Left ventricle myocardium superior (tissue), 1 donor: Measurements from ENCODE around the gene PPP1R15B. TPM values are rescaled to one million over a fixed set of nuclear protein-coding genes. Genes with fewer than 3 reads are reported as not detected.

Experiments used
- ATAC-seq: fragments of 200-7000 bp; cut with Tn5 transposase; one replicate; pipeline ENCODE4 v1.9.1; 2020; ENCODE audit warnings: mild to moderate bottlenecking, moderate library complexity
- DNase-seq: peaks from one replicate; pipeline ENCODE4 v3.0.0-alpha.2; 2020
- intact Hi-C: fragments of 100-400 bp; cut with micrococcal nuclease; formaldehyde crosslinking; loops from one replicate; pipeline ENCODE4 v1.11.0; 2022
- total RNA-seq: library from RNA; stranded (reverse); fragmentation: NEBNext Ultra II Directional; extraction: Animal tissue kit (Norgen Biotek cat#: 25700); gene quantifications from one replicate; pipeline ENCODE4 v1.2.1, GENCODE V29; 2021
- donor health status: DM: no; HTN: yes; CAD: no; lungs with severe emphysema.

PPP1R15B gene
- total RNA-seq, 1 donor from 2014 or later, result 20.8 TPM

GRCh38 chr1:204377800-204378668 lies 33.6 kb downstream of the PPP1R15B start:
- DNase-seq (peak; percentile 39), ATAC-seq (peak; percentile 72)
- intact Hi-C loops, result no loop called here

GRCh38 chr1:204376919-204377799 lies 34.5 kb downstream of the PPP1R15B start:
- DNase-seq (no peak), ATAC-seq (peak; percentile 33)
- intact Hi-C loops, result no loop called here

GRCh38 chr1:204376465-204376864 lies 35.2 kb downstream of the PPP1R15B start:
- DNase-seq (no peak), ATAC-seq (no peak)
- intact Hi-C loops, result no loop called here

GRCh38 chr1:204373911-204374310 lies 37.7 kb downstream of the PPP1R15B start:
- intact Hi-C loops, result no loop called here
- ATAC-seq (no peak), DNase-seq (no peak)

GRCh38 chr1:204370176-204370575 lies 41.4 kb downstream of the PPP1R15B start:
- ATAC-seq (no peak), DNase-seq (no peak)
- intact Hi-C loops, result no loop called here

GRCh38 chr1:204368996-204369726 lies 42.5 kb downstream of the PPP1R15B start:
- intact Hi-C loops, result no loop called here
- DNase-seq, result no peak
- ATAC-seq, result no peak

- intact Hi-C loops, result no loop called here
- no peak for ATAC-seq
- DNase-seq, result no peak
Measured at GRCh38 chr1:204367956-204368355, 43.7 kb downstream of the PPP1R15B start.

- intact Hi-C loops, result no loop called here
- ATAC-seq, result no peak
- no peak for DNase-seq
Measured at GRCh38 chr1:204367193-204367858, 44.3 kb downstream of the PPP1R15B start.

- intact Hi-C loops, result no loop called here
- no peak for DNase-seq
- ATAC-seq, result no peak
Measured at GRCh38 chr1:204366759-204367158, 44.9 kb downstream of the PPP1R15B start.

GRCh38 chr1:204363335-204364114 lies 48.1 kb downstream of the PPP1R15B start:
- intact Hi-C loops, result loop anchor here (2.0 to 5.0 kb wide), 2 partner anchors 151 to 201 kb away; partner anchors contain the start of gene GOLT1A
- peak; percentile 76 for ATAC-seq
- peak; percentile 77 for DNase-seq

- ATAC-seq, result no peak
- no peak for DNase-seq
- intact Hi-C loops, result loop anchor here (2.0 to 5.0 kb wide), 2 partner anchors 151 to 200 kb away; partner anchors contain the start of gene GOLT1A
Measured at GRCh38 chr1:204362984-204363334, 48.7 kb downstream of the PPP1R15B start.

GRCh38 chr1:204361781-204362180 lies 49.8 kb downstream of the PPP1R15B start:
- DNase-seq (no peak), ATAC-seq (no peak)
- intact Hi-C loops, result loop anchor here (2.0 to 5.0 kb wide), 2 partner anchors 149 to 199 kb away; partner anchors contain the start of gene GOLT1A

- DNase-seq, result no peak
- intact Hi-C loops, result loop anchor here (5.0 kb wide), 1 partner anchor 149 kb away; the partner anchor contains the start of gene GOLT1A
- ATAC-seq, result no peak
Measured at GRCh38 chr1:204361341-204361771, 50.3 kb downstream of the PPP1R15B start.

GRCh38 chr1:204360314-204360713 lies 51.3 kb downstream of the PPP1R15B start:
- intact Hi-C loops, result loop anchor here (5.0 kb wide), 1 partner anchor 148 kb away; the partner anchor contains the start of gene GOLT1A
- ATAC-seq, result no peak
- DNase-seq, result no peak

- peak; percentile 76 for DNase-seq
- ATAC-seq, result peak; percentile 31
- intact Hi-C loops, result loop anchor here (5.0 kb wide), 1 partner anchor 147 kb away; the partner anchor contains the start of gene GOLT1A
Measured at GRCh38 chr1:204359474-204360255, 52.0 kb downstream of the PPP1R15B start, which contains the start of gene PLEKHA6. PLEKHA6 (minus strand) TSS chr1:204359929; CDS start chr1:204273727, 86,202 bp downstream.

- ATAC-seq, result no peak
Measured at GRCh38 chr1:204359131-204359473, 52.5 kb downstream of the PPP1R15B start.

GRCh38 chr1:204358605-204359004 lies 53.0 kb downstream of the PPP1R15B start:
- intact Hi-C loops, result no loop called here
- DNase-seq (no peak), ATAC-seq (no peak)

More at GRCh38 chr1:204359131-204359473, 52.5 kb downstream of the PPP1R15B start:
- intact Hi-C loops, result no loop called here
- DNase-seq, result no peak
